Measurements from ENCODE around the gene PDSS2.

DNA sequence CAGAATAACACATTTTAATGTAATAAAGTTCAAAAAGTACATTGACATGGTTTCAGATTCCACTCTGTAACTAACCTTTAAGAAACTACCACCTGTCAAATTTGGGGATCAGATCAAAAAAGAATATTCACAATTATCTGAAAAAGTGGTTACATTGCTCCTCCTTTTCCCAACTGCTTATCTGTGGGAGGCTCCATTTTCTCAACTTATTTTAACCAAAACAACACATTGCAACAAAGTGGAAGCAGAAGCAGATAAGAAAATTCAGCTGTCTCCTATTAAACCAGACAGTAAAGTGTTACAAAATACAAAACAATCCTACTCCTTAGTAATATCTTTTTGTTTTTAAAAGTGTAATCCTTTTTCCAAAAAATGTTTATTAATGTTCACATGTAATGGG is 61.4 kb downstream of the PDSS2 start:
- TF ChIP-seq POLR2A (IDR thresholded peaks at IDR 0.05; ENCODE audit: low read depth, low read length) (no peak), POLR2AphosphoS5 (IDR thresholded peaks at IDR 0.05; ENCODE audit: low read depth, low read length) (no peak), SPI1 (IDR thresholded peaks at IDR 0.05; ENCODE audit: low read depth, low read length) (no peak), POU2F2 (IDR thresholded peaks at IDR 0.05; ENCODE audit: low read depth, low read length) (no peak)

All from GM12891 (cell line).